Measurements from ENCODE around the gene ANAPC15.

GRCh38 chr11:72122607-72123006, 10.1 kb upstream of the ANAPC15 start:
- TF ChIP-seq CTCF (IDR thresholded peaks at IDR 0.05; ENCODE audit: low read length) = no peak
- no peak for TF ChIP-seq EZH2 (optimal IDR thresholded peaks at IDR 0.05; ENCODE audit: low read depth, low read length)
